HG03196 (cell line): Measurements from ENCODE around the gene RPTOR.

Source experiments
- ATAC-seq: cut with Tn5 transposase; IDR thresholded peaks from one replicate; pipeline ENCODE4 v1.9.1; 2021; ENCODE audit not compliant: unreplicated experiment

The RPTOR gene

GRCh38 chr17:80585890-80586845 lies 41.5 kb downstream of the RPTOR start:
- no peak for ATAC-seq

- no peak for ATAC-seq
These were observed 42.2 kb downstream of the RPTOR start for GRCh38 chr17:80586846-80587228.

GRCh38 chr17:80588702-80589383 lies 44.2 kb downstream of the RPTOR start:
- no peak for ATAC-seq

- ATAC-seq, result no peak
These were observed 47.1 kb downstream of the RPTOR start for GRCh38 chr17:80591788-80592187.

- no peak for ATAC-seq
These were observed 47.6 kb downstream of the RPTOR start for GRCh38 chr17:80592243-80592642.

- ATAC-seq, result no peak
These were observed 48.5 kb downstream of the RPTOR start for GRCh38 chr17:80593181-80593580.

- no peak for ATAC-seq
These were observed 50.0 kb downstream of the RPTOR start for GRCh38 chr17:80594431-80595269.

- ATAC-seq, result no peak
These were observed 52.3 kb downstream of the RPTOR start for GRCh38 chr17:80596760-80597608.

- no peak for ATAC-seq
These were observed 54.3 kb downstream of the RPTOR start for GRCh38 chr17:80598813-80599545.

GRCh38 chr17:80599546-80600305 lies 55.1 kb downstream of the RPTOR start:
- no peak for ATAC-seq

GRCh38 chr17:80601146-80601545 lies 56.5 kb downstream of the RPTOR start:
- no peak for ATAC-seq

- ATAC-seq, result no peak
These were observed 58.8 kb downstream of the RPTOR start for GRCh38 chr17:80603396-80603795.

GRCh38 chr17:80604009-80604669 lies 59.5 kb downstream of the RPTOR start:
- ATAC-seq, result no peak

- ATAC-seq, result no peak
These were observed 60.0 kb downstream of the RPTOR start for GRCh38 chr17:80604670-80605010.

GRCh38 chr17:80605326-80606066 lies 60.9 kb downstream of the RPTOR start:
- peak; percentile 66 for ATAC-seq

GRCh38 chr17:80608326-80608725 lies 63.7 kb downstream of the RPTOR start:
- no peak for ATAC-seq

GRCh38 chr17:80609757-80610156 lies 65.1 kb downstream of the RPTOR start:
- ATAC-seq, result no peak

- ATAC-seq, result no peak
These were observed 67.2 kb downstream of the RPTOR start for GRCh38 chr17:80611816-80612215.
